Measurements from ENCODE around the gene UNK.
A peak's percentile ranks its signal among the peaks of the same experiment; 100 is the strongest.
"Not testable (repeated sequence)": the region's sequence is repeated elsewhere in the genome, so short reads cannot be mapped to it uniquely, and the experiment has no call there.

UNK gene

GRCh38 chr17:75808549-75808904 lies 23.9 kb downstream of the UNK start:
- peaks cover 15% of the 10 kb centered on the region; the same call in 1 of the 2 replicates for H3K36me3 ChIP-seq (ENCODE audit: low read depth)
- H3K4me1 ChIP-seq (ENCODE audit: insufficient read depth, poor library complexity, severe bottlenecking): peaks cover 5% of the 10 kb centered on the region
- TF ChIP-seq CTCF (IDR thresholded peaks at IDR 0.05; ENCODE audit: poor library complexity, severe bottlenecking): no peak
- no peaks in the 10 kb centered on the region for H3K27me3 ChIP-seq (ENCODE audit: insufficient read depth, poor library complexity, severe bottlenecking)
- no peak overlapping the region for H3K4me3 ChIP-seq (ENCODE audit: severe bottlenecking)
- ATAC-seq (ENCODE audit: low read depth) (no peak), DNase-seq (ENCODE audit: low spot score) (no peak)
- H3K27ac ChIP-seq (ENCODE audit: poor library complexity, severe bottlenecking): no peak overlapping the region
- H3K9me3 ChIP-seq (ENCODE audit: severe bottlenecking): no peaks in the 10 kb centered on the region

- peaks cover 5% of the 10 kb centered on the region for H3K4me1 ChIP-seq (ENCODE audit: insufficient read depth, poor library complexity, severe bottlenecking)
- H3K4me3 ChIP-seq (ENCODE audit: severe bottlenecking): no peak overlapping the region
- H3K27ac ChIP-seq (ENCODE audit: poor library complexity, severe bottlenecking): no peak overlapping the region
- H3K9me3 ChIP-seq (ENCODE audit: severe bottlenecking): no peaks in the 10 kb centered on the region
- no peak for TF ChIP-seq CTCF (IDR thresholded peaks at IDR 0.05; ENCODE audit: poor library complexity, severe bottlenecking)
- DNase-seq (ENCODE audit: low spot score): no peak
- peak; percentile 57 for ATAC-seq (ENCODE audit: low read depth)
- H3K27me3 ChIP-seq (ENCODE audit: insufficient read depth, poor library complexity, severe bottlenecking): no peaks in the 10 kb centered on the region
- H3K36me3 ChIP-seq (ENCODE audit: low read depth): peaks cover 10% of the 10 kb centered on the region; the same call in 1 of the 2 replicates
Measured at GRCh38 chr17:75808905-75809621, 24.5 kb downstream of the UNK start.

- H3K36me3 ChIP-seq (ENCODE audit: low read depth): peaks cover 8% of the 10 kb centered on the region; the same call in 1 of the 2 replicates
- no peak overlapping the region for H3K4me3 ChIP-seq (ENCODE audit: severe bottlenecking)
- H3K4me1 ChIP-seq (ENCODE audit: insufficient read depth, poor library complexity, severe bottlenecking): peaks cover 7% of the 10 kb centered on the region
- no peaks in the 10 kb centered on the region for H3K27me3 ChIP-seq (ENCODE audit: insufficient read depth, poor library complexity, severe bottlenecking)
- no peaks in the 10 kb centered on the region for H3K9me3 ChIP-seq (ENCODE audit: severe bottlenecking)
- H3K27ac ChIP-seq (ENCODE audit: poor library complexity, severe bottlenecking): no peak overlapping the region
- TF ChIP-seq CTCF (IDR thresholded peaks at IDR 0.05; ENCODE audit: poor library complexity, severe bottlenecking): no peak
- no peak for ATAC-seq (ENCODE audit: low read depth)
- no peak for DNase-seq (ENCODE audit: low spot score)
Measured at GRCh38 chr17:75809631-75810111, 25.1 kb downstream of the UNK start.

GRCh38 chr17:75810216-75810615 lies 25.6 kb downstream of the UNK start:
- Histone ChIP-seq H3K4me1 (ENCODE audit: insufficient read depth, poor library complexity, severe bottlenecking) (peaks cover 11% of the 10 kb centered on the region), H3K36me3 (ENCODE audit: low read depth) (peaks cover 8% of the 10 kb centered on the region; the same call in 1 of the 2 replicates), H3K4me3 (ENCODE audit: severe bottlenecking) (no peak overlapping the region), H3K27me3 (ENCODE audit: insufficient read depth, poor library complexity, severe bottlenecking) (no peaks in the 10 kb centered on the region), H3K27ac (ENCODE audit: poor library complexity, severe bottlenecking) (no peak overlapping the region), H3K9me3 (ENCODE audit: severe bottlenecking) (no peaks in the 10 kb centered on the region)
- DNase-seq (ENCODE audit: low spot score): no peak
- no peak for TF ChIP-seq CTCF (IDR thresholded peaks at IDR 0.05; ENCODE audit: poor library complexity, severe bottlenecking)
- no peak for ATAC-seq (ENCODE audit: low read depth)

GRCh38 chr17:75810756-75811155 lies 26.1 kb downstream of the UNK start:
- ATAC-seq (ENCODE audit: low read depth); H3K27ac ChIP-seq (ENCODE audit: poor library complexity, severe bottlenecking); H3K36me3 ChIP-seq (ENCODE audit: low read depth); H3K27me3 ChIP-seq (ENCODE audit: insufficient read depth, poor library complexity, severe bottlenecking); H3K9me3 ChIP-seq (ENCODE audit: severe bottlenecking); DNase-seq (ENCODE audit: low spot score); H3K4me3 ChIP-seq (ENCODE audit: severe bottlenecking): not testable (repeated sequence)
- peaks cover 14% of the 10 kb centered on the region for H3K4me1 ChIP-seq (ENCODE audit: insufficient read depth, poor library complexity, severe bottlenecking)
